ENCODE results near the gene TSR3. TPM values are rescaled to one million over a fixed set of nuclear protein-coding genes. Genes with fewer than 3 reads are reported as not detected.

Gene TSR3
- total RNA-seq, 1 experiment from 2014 or later: 58.8 TPM

DNA sequence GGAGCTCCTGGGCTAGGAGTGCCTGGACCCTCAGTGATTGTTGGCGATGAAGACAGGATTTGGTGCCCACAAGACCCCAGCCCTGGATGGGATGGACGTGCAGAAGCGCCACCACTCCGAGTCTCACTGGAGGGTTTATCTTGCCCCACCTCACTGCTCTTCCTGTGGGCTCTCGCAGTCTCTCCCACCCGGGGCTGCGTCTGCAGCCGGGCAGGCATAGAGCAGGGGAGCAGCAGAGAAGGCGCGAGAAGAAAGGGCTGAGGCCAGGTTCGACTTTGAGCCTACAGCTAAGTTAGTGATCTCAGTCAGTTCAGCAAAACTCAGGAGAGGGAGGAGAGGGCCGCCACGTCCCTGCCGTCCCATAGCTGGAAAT, 35.7 kb downstream of the TSR3 start:
- no peak overlapping the region for H2BK15ac ChIP-seq (ENCODE audit: low read depth, low read length)
- no peak overlapping the region for H3T11ph ChIP-seq (ENCODE audit: low read length)
- H2BK12ac ChIP-seq (ENCODE audit: insufficient read length, low read depth, low read length): no peak overlapping the region
- H3K18ac ChIP-seq (ENCODE audit: insufficient read length, low read depth, low read length): no peak overlapping the region
- H3K14ac ChIP-seq (ENCODE audit: insufficient read depth, low read length): no peak overlapping the region
- H2AFZ ChIP-seq (ENCODE audit: low read length): no peak overlapping the region
- WGBS (ENCODE audit: extremely low coverage, insufficient read length, low lambda C conversion rate): no CpG with 5 or more reads among the region's 14 CpGs
- no peak overlapping the region for H2BK5ac ChIP-seq (ENCODE audit: insufficient read length, low read length)
- H3K79me2 ChIP-seq (ENCODE audit: insufficient read depth, low read length): peaks cover 37% of the 10 kb centered on the region
- peaks cover 5% of the 10 kb centered on the region for H3K79me1 ChIP-seq (ENCODE audit: insufficient read depth, low read depth, low read length, poor library complexity, severe bottlenecking)
- no peak for DNase-seq
- no peak overlapping the region for H3K9ac ChIP-seq (ENCODE audit: extremely low read depth, insufficient read length, low read length)
- H2BK20ac ChIP-seq (ENCODE audit: low read depth, low read length, poor library complexity, severe bottlenecking): no peak overlapping the region
- H3K4me3 Mint-ChIP-seq: no peak overlapping the region
- no peak overlapping the region for H3K4me2 ChIP-seq (ENCODE audit: insufficient read depth, insufficient read length, low read length)
- no peak overlapping the region for H4K8ac ChIP-seq (replicated peaks; ENCODE audit: insufficient read length, low read depth, low read length)
- H3K23me2 ChIP-seq (ENCODE audit: insufficient read length, low read depth, low read length, poor library complexity, severe bottlenecking): peaks cover 1% of the 10 kb centered on the region
- H3K27me3 ChIP-seq (ENCODE audit: insufficient read depth, low read length): no peaks in the 10 kb centered on the region
- H3K4ac ChIP-seq (ENCODE audit: low read depth, low read length): no peak overlapping the region
- peaks cover 55 to 80% (median 79%) of the 10 kb centered on the region in 3 experiments; a peak in 6 of 7 replicates for H3K36me3 Mint-ChIP-seq (ENCODE audit: insufficient read depth in 1 of 3, low read depth in 3 of 3)
- H2BK120ac ChIP-seq (ENCODE audit: low read depth, low read length, poor library complexity, severe bottlenecking): no peak overlapping the region
- H3K4me1 ChIP-seq (ENCODE audit: insufficient read depth, low read length): no peaks in the 10 kb centered on the region
- no peaks in the 10 kb centered on the region for H3K9me3 Mint-ChIP-seq
- no peak overlapping the region for H3K27ac ChIP-seq (ENCODE audit: insufficient read length, low read depth, low read length)
- H3K27me3 Mint-ChIP-seq (ENCODE audit: low read depth): no peaks in the 10 kb centered on the region
- no peak overlapping the region for H2AK5ac ChIP-seq (ENCODE audit: insufficient read length, low read length)
- H3K23ac ChIP-seq (ENCODE audit: insufficient read length, low read depth, low read length): no peak overlapping the region
- H3K56ac ChIP-seq (ENCODE audit: insufficient read length, low read depth, low read length): no peak overlapping the region
- H3K4me1 Mint-ChIP-seq: peaks cover 6 to 10% of the 10 kb centered on the region in 2 experiments
- H4K20me1 ChIP-seq (ENCODE audit: control insufficient read depth, insufficient read depth, insufficient read length): peaks cover 4% of the 10 kb centered on the region
- TF ChIP-seq, protein P1, sequence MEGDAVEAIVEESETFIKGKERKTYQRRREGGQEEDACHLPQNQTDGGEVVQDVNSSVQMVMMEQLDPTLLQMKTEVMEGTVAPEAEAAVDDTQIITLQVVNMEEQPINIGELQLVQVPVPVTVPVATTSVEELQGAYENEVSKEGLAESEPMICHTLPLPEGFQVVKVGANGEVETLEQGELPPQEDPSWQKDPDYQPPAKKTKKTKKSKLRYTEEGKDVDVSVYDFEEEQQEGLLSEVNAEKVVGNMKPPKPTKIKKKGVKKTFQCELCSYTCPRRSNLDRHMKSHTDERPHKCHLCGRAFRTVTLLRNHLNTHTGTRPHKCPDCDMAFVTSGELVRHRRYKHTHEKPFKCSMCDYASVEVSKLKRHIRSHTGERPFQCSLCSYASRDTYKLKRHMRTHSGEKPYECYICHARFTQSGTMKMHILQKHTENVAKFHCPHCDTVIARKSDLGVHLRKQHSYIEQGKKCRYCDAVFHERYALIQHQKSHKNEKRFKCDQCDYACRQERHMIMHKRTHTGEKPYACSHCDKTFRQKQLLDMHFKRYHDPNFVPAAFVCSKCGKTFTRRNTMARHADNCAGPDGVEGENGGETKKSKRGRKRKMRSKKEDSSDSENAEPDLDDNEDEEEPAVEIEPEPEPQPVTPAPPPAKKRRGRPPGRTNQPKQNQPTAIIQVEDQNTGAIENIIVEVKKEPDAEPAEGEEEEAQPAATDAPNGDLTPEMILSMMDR (conservative IDR thresholded peaks at IDR 0.05): no peak
- no peak overlapping the region for H3K27ac Mint-ChIP-seq
- H4K5ac ChIP-seq (ENCODE audit: insufficient read length, low read depth, low read length): no peak overlapping the region
- no peak overlapping the region for H4K91ac ChIP-seq (ENCODE audit: insufficient read length, low read depth, low read length)
- H3K9me3 ChIP-seq (ENCODE audit: control insufficient read depth, low read depth, low read length): no peaks in the 10 kb centered on the region
